Subcutaneous abdominal adipose tissue (tissue), 5 donors: Measurements from ENCODE around the gene MAST1.
A peak's percentile ranks its signal among the peaks of the same experiment; 100 is the strongest.
"Not testable (repeated sequence)": the region's sequence is repeated elsewhere in the genome, so short reads cannot be mapped to it uniquely, and the experiment has no call there.

Source experiments
- H3K27ac ChIP-seq: one replicate; pipeline ENCODE4 v1.7.0; 2013; ENCODE audit warnings: low read depth, mild to moderate bottlenecking, inconsistent platforms, low read length, moderate library complexity
- H3K27me3 ChIP-seq, 5 donors: one replicate each; pipeline ENCODE4 v1.7.0; 2013; ENCODE audit warnings: low read length in 5 of 5, inconsistent platforms in 1 of 5; ENCODE audit not compliant: control insufficient read depth in 5 of 5, insufficient read depth in 4 of 5
- H3K36me3 ChIP-seq, 5 donors: one replicate each; pipeline ENCODE4 v1.7.0; 2013; ENCODE audit warnings: low read length in 5 of 5; ENCODE audit not compliant: control insufficient read depth in 5 of 5, insufficient read depth in 5 of 5
- H3K4me1 ChIP-seq, 5 donors: one replicate each; pipeline ENCODE4 v1.7.0; 2013; ENCODE audit warnings: low read length in 5 of 5, mild to moderate bottlenecking in 3 of 5, moderate library complexity in 1 of 5; ENCODE audit not compliant: control insufficient read depth in 5 of 5, insufficient read depth in 5 of 5
- H3K4me3 ChIP-seq, 5 donors: one replicate each; pipeline ENCODE4 v1.7.0; 2013; ENCODE audit warnings: low read length in 5 of 5, low read depth in 1 of 5
- H3K9ac ChIP-seq, 5 donors: one replicate each; pipeline ENCODE4 v1.7.0; 2013; ENCODE audit warnings: low read length in 5 of 5, mild to moderate bottlenecking in 4 of 5, moderate library complexity in 3 of 5
- H3K9me3 ChIP-seq, 5 donors: one replicate each; pipeline ENCODE4 v1.7.0; 2013; ENCODE audit warnings: low read length in 5 of 5; ENCODE audit not compliant: control insufficient read depth in 5 of 5
- donor health status: healthy.
- donor health status: healthy.
- donor health status: healthy.
- donor health status: healthy.
- donor health status: healthy.

The MAST1 gene

GRCh38 chr19:12884202-12884601 is 45.9 kb downstream of the MAST1 start:
- no peak overlapping the region for H3K9ac ChIP-seq
- peaks cover 6 to 26% (median 9%) of the 10 kb centered on the region in 5 donors for H3K27me3 ChIP-seq
- H3K9me3 ChIP-seq, result peaks cover 5 to 17% (median 10%) of the 10 kb centered on the region in 5 donors
- no peak overlapping the region for H3K27ac ChIP-seq
- H3K36me3 ChIP-seq, result no peaks in the 10 kb centered on the region
- peaks cover 0 to 29% (median 25%) of the 10 kb centered on the region in 5 donors for H3K4me1 ChIP-seq
- peak overlapping the region in 1 of 5 donors; percentile 26 for H3K4me3 ChIP-seq

- Histone ChIP-seq H3K36me3 (no peaks in the 10 kb centered on the region), H3K27me3 (peaks cover 6 to 26% (median 9%) of the 10 kb centered on the region in 5 donors), H3K27ac (no peak overlapping the region), H3K4me1 (peaks cover 0 to 29% (median 25%) of the 10 kb centered on the region in 5 donors), H3K4me3 (peak overlapping the region in 2 of 5 donors; percentile 26 to 62), H3K9me3 (peaks cover 5 to 17% (median 10%) of the 10 kb centered on the region in 5 donors), H3K9ac (no peak overlapping the region)
These were observed 46.3 kb downstream of the MAST1 start for GRCh38 chr19:12884627-12884925.

- Histone ChIP-seq H3K36me3 (no peaks in the 10 kb centered on the region), H3K27me3 (peaks cover 6 to 26% (median 9%) of the 10 kb centered on the region in 5 donors), H3K27ac (no peak overlapping the region), H3K9ac (no peak overlapping the region), H3K4me3 (peak overlapping the region in 3 of 5 donors; percentile 26 to 62 (median 38)), H3K9me3 (peaks cover 5 to 17% (median 10%) of the 10 kb centered on the region in 5 donors), H3K4me1 (peaks cover 0 to 28% (median 25%) of the 10 kb centered on the region in 5 donors)
These were observed 46.8 kb downstream of the MAST1 start for GRCh38 chr19:12884926-12885748.

GRCh38 chr19:12885749-12886650 is 47.7 kb downstream of the MAST1 start:
- Histone ChIP-seq H3K9ac (no peak overlapping the region), H3K36me3 (no peaks in the 10 kb centered on the region), H3K27ac (no peak overlapping the region), H3K4me1 (peaks cover 0 to 25% (median 22%) of the 10 kb centered on the region in 5 donors), H3K9me3 (peaks cover 5 to 17% (median 10%) of the 10 kb centered on the region in 5 donors), H3K27me3 (peaks cover 6 to 26% (median 9%) of the 10 kb centered on the region in 5 donors), H3K4me3 (peak overlapping the region in 2 of 5 donors; percentile 38 to 62)

GRCh38 chr19:12886651-12886968 is 48.3 kb downstream of the MAST1 start:
- Histone ChIP-seq H3K4me1 (peaks cover 0 to 27% (median 24%) of the 10 kb centered on the region in 5 donors), H3K9ac (no peak overlapping the region), H3K27me3 (peaks cover 6 to 26% (median 9%) of the 10 kb centered on the region in 5 donors), H3K27ac (no peak overlapping the region), H3K9me3 (peaks cover 5 to 17% (median 10%) of the 10 kb centered on the region in 5 donors), H3K36me3 (no peaks in the 10 kb centered on the region), H3K4me3 (no peak overlapping the region)

GRCh38 chr19:12886969-12887747 is 48.8 kb downstream of the MAST1 start, which contains the start of gene KLF1:
TSS of gene KLF1 (minus strand) at chr19:12887201. CDS start at chr19:12887140, 61 bp downstream.
- Histone ChIP-seq H3K4me1 (peaks cover 0 to 32% (median 30%) of the 10 kb centered on the region in 5 donors), H3K9me3 (peaks cover 5 to 17% (median 10%) of the 10 kb centered on the region in 5 donors), H3K36me3 (no peaks in the 10 kb centered on the region), H3K9ac (no peak within 1 kb of the TSS), H3K27ac (no peak within 1 kb of the TSS), H3K4me3 (peak within 1 kb of the TSS in 1 of 5 donors; percentile 62), H3K27me3 (peaks cover 6 to 26% (median 9%) of the 10 kb centered on the region in 5 donors)

- H3K4me3 ChIP-seq, result no peak overlapping the region
- H3K27ac ChIP-seq, result no peak overlapping the region
- H3K27me3 ChIP-seq, result peaks cover 6 to 26% (median 9%) of the 10 kb centered on the region in 5 donors
- peaks cover 0 to 33% (median 30%) of the 10 kb centered on the region in 5 donors for H3K4me1 ChIP-seq
- peaks cover 0 to under 1% (median 0%) of the 10 kb centered on the region in 5 donors for H3K36me3 ChIP-seq
- H3K9ac ChIP-seq, result no peak overlapping the region
- peaks cover 5 to 17% (median 10%) of the 10 kb centered on the region in 5 donors for H3K9me3 ChIP-seq
These were observed 49.8 kb downstream of the MAST1 start for GRCh38 chr19:12888006-12888603.

- H3K9ac ChIP-seq, H3K9me3 ChIP-seq: not testable (repeated sequence)
- Histone ChIP-seq H3K27me3 (peaks cover 0 to 15% (median 2%) of the 10 kb centered on the region in 5 donors), H3K36me3 (peaks cover 0 to 20% (median 18%) of the 10 kb centered on the region in 5 donors), H3K27ac (peak overlapping the region; percentile 37), H3K4me1 (peaks cover 0 to 26% (median 23%) of the 10 kb centered on the region in 5 donors), H3K4me3 (peak overlapping the region; percentile 37 to 94 (median 56))
These were observed 52.0 kb downstream of the MAST1 start for GRCh38 chr19:12890299-12890786.
